Stomach smooth muscle (tissue), 2 donors: Measurements from ENCODE around the gene KRTAP19-1.

Experiments
- H3K27ac ChIP-seq: one replicate; pipeline ENCODE4 v1.7.0; 2013; ENCODE audit warnings: mild to moderate bottlenecking, low read length, inconsistent platforms
- H3K27me3 ChIP-seq, 2 donors: one replicate each; pipeline ENCODE4 v1.7.0; 2013; ENCODE audit warnings: low read length in 2 of 2; ENCODE audit not compliant: insufficient read depth in 2 of 2, control insufficient read depth in 1 of 2
- H3K36me3 ChIP-seq, 2 donors: one replicate each; pipeline ENCODE4 v1.7.0; 2013; ENCODE audit warnings: low read length in 2 of 2; ENCODE audit not compliant: control insufficient read depth in 2 of 2, insufficient read depth in 2 of 2
- H3K4me1 ChIP-seq: one replicate; pipeline ENCODE4 v1.7.0; 2013; ENCODE audit warnings: low read length; ENCODE audit not compliant: control insufficient read depth, insufficient read depth
- H3K4me3 ChIP-seq, 2 donors: one replicate each; pipeline ENCODE4 v1.7.0; 2013; ENCODE audit warnings: low read length in 2 of 2
- H3K9ac ChIP-seq, 2 donors: one replicate each; pipeline ENCODE4 v1.7.0; 2013; ENCODE audit warnings: low read length in 2 of 2, mild to moderate bottlenecking in 1 of 2
- H3K9me3 ChIP-seq, 2 donors: one replicate each; pipeline ENCODE4 v1.7.0; 2013; ENCODE audit warnings: low read length in 2 of 2; ENCODE audit not compliant: control insufficient read depth in 2 of 2
- donor health status: healthy.
- donor health status: Pancreatic carcinoma.

The KRTAP19-1 gene

DNA sequence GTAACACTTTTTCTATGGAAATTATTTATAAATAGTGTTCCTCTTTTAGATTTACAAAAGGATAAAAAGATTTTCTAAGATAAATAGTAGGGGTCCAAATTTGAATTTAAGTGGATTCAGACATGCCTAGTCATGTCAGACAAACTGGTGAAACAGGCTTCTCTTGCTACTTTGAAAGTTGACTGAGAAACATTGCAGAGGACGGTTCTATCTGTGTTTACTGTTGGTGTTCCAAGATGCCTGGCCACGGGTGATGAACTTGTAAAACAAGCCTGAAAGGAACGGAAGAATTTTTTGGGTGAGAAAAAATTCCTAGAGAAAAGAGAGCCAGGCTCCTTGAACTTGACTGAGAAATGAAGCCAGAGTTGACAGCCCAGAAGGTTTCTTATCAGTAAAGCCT, 2.2 kb downstream of the KRTAP19-1 start:
- H3K27me3 ChIP-seq, result no peaks in the 10 kb centered on the region
- H3K36me3 ChIP-seq, result no peaks in the 10 kb centered on the region
- no peak overlapping the region for H3K4me3 ChIP-seq
- no peak overlapping the region for H3K9ac ChIP-seq
- H3K4me1 ChIP-seq, result no peaks in the 10 kb centered on the region
- H3K9me3 ChIP-seq, result no peaks in the 10 kb centered on the region
- no peak overlapping the region for H3K27ac ChIP-seq

DNA sequence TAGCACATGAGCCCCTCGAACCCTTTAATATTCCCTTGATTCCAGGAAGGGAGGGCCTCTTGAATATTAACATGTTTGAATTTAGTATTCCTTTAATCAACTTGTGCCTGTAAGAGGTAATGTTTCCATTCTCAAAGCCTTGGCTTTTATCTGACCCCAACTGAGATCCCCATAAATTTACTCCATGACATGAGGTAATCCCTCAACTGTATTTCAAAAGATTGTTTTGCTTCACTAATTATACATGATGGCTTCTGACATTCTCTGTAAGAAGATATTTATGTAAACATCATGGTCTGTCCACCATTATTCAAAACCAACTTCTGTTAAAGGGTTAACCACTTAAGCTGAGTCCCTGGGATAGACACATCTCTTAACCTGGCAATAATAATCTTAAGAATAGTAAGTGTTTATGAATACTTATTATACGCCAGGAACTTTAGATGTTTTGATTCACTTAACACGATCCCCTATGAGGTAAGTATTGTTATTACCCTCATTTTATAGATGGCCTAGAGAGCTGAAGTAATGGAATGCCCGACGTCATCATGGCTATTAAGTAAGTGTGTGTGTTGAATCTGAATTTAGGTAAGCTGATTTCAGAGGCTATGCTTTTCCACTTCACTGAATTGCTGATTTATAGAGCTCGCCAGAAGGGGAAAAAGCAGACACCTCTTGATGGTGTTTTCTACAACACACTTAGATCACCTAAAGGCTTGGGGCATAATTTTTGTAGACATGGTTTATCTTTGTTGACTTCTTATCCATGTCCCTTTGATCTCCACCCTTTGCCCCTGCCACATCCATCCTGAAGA, 11.1 kb downstream of the KRTAP19-1 start:
- Histone ChIP-seq H3K36me3 (no peaks in the 10 kb centered on the region), H3K27ac (no peak overlapping the region), H3K4me1 (no peaks in the 10 kb centered on the region), H3K27me3 (no peaks in the 10 kb centered on the region), H3K4me3 (no peak overlapping the region), H3K9ac (no peak overlapping the region), H3K9me3 (no peaks in the 10 kb centered on the region)

DNA sequence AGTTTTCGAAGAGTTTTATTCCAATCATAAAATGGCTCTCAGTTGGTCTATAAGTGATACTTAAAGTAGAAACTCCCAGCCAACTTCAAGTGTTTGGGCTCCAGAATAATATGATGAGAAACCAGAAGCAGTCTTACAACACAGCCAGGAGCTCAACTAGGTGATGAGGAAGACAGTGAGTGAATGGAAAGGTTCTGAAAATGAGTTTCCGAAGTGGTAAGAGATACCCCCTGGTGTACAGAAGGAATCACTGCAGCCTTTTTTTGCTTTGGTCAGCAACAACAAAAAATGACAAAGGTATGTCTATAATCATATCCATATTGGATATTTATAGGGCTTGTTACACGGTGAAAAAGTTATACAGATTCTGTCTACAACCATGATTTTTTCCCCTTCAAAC, 16.5 kb downstream of the KRTAP19-1 start:
- Histone ChIP-seq H3K9ac (no peak overlapping the region), H3K9me3 (no peaks in the 10 kb centered on the region), H3K36me3 (no peaks in the 10 kb centered on the region), H3K27ac (no peak overlapping the region), H3K27me3 (no peaks in the 10 kb centered on the region), H3K4me3 (no peak overlapping the region), H3K4me1 (no peaks in the 10 kb centered on the region)

DNA sequence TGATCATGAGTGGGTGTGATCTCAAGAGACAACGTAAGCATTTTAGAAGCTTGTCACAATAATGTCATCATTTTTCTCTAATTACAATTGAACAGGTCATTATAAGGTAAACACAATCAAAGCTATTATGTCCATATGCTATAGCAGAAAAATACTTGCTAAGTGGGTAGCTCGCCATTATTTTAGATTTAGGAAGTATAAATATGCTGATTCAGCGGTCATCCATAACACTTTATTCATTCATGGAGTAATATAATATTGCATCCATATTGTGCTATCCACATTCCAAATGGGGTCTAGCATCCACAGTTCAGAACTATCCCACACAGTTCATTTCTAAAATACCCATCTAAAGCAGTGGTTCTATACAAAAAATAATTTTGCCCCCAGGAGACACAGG, 31.7 kb downstream of the KRTAP19-1 start:
- Histone ChIP-seq H3K27me3 (no peaks in the 10 kb centered on the region), H3K4me3 (no peak overlapping the region), H3K27ac (no peak overlapping the region), H3K9me3 (no peaks in the 10 kb centered on the region), H3K36me3 (no peaks in the 10 kb centered on the region), H3K4me1 (no peaks in the 10 kb centered on the region), H3K9ac (no peak overlapping the region)

DNA sequence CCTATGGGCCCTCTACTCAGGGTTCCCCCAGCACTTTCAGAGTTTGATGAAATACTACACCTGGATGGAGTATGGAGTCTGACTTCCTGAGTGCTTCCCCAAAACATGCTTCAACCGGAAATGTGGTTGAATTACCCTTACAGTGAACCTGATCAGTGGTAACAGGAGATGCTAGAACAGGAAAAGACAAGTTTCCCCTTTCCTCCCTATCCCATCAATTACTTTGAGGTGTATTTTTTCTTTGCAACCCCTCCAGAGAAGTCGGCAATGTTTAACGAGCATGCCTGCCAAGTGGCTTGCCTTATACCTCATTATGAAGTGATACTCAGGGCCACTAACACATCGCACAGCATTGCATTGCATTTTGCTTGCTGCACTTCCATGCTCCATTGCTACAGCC, 33.1 kb downstream of the KRTAP19-1 start:
- Histone ChIP-seq H3K9me3 (no peaks in the 10 kb centered on the region), H3K27ac (no peak overlapping the region), H3K9ac (no peak overlapping the region), H3K4me3 (no peak overlapping the region), H3K36me3 (no peaks in the 10 kb centered on the region), H3K4me1 (no peaks in the 10 kb centered on the region), H3K27me3 (no peaks in the 10 kb centered on the region)

DNA sequence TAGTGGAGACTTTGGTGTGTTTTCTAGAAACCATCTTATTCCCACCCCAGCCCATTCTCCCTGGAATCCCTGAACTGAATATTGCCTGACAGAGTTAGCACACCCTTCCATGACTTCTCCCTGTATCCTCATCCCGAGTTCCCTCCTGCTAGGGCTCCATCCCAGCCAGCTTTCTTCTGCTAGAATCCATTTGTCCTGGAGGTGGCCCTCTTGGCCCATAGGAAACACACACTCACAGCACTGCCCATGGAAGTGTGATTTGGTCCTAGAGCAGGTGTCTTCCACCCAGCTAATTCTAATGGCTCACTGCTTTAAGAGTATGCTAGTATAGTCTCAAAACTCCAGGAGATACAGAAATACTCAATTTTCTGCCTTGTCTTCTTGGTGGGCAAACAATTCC, 36.0 kb downstream of the KRTAP19-1 start:
- no peaks in the 10 kb centered on the region for H3K27me3 ChIP-seq
- no peak overlapping the region for H3K9ac ChIP-seq
- no peak overlapping the region for H3K27ac ChIP-seq
- no peaks in the 10 kb centered on the region for H3K9me3 ChIP-seq
- H3K4me3 ChIP-seq, result no peak overlapping the region
- no peaks in the 10 kb centered on the region for H3K4me1 ChIP-seq
- H3K36me3 ChIP-seq, result no peaks in the 10 kb centered on the region

DNA sequence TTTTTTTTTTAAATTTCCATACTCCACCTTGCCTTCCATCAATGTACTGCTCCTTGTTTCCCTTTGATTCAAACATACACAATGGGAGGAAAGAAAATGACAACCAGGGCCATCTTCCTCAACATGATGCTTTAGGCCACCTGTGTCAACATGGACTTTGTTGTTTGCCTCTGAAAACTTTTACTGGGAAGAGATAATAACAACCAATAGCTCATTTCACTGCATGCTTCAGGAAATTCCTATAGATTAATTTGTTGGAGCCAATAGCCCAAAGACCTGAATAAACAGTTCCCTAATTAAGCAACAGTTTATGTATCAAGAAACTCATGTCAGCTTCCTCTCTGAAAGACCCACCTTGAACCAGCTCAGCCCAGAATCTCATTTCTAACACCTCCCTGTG, 36.9 kb downstream of the KRTAP19-1 start:
- no peaks in the 10 kb centered on the region for H3K36me3 ChIP-seq
- H3K4me1 ChIP-seq, result no peaks in the 10 kb centered on the region
- no peaks in the 10 kb centered on the region for H3K9me3 ChIP-seq
- no peak overlapping the region for H3K4me3 ChIP-seq
- H3K27ac ChIP-seq, result no peak overlapping the region
- no peaks in the 10 kb centered on the region for H3K27me3 ChIP-seq
- no peak overlapping the region for H3K9ac ChIP-seq

DNA sequence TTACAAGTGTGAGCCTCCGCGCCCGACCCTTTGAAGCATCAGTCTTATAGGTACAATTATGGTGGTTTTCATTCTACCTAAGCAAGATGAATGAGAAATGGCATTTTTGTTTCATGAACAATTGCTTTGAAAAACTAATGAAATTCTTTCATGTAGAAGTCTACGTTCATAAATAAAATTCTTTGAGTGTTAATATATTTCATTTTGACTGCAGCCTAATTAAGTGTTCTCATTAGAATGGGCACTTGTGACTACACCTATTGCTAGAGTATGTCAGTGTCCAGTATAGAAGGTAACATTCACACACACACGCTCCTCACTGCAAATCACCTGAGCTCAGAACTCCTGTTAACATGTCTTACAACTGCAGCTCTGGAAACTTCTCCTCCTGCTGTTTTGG, 40.2 kb downstream of the KRTAP19-1 start, which contains the start of gene KRTAP15-1:
KRTAP15-1 (plus strand) TSS at position 301 of the 400 bp plus-strand sequence; CDS start at position 354, 53 bp downstream.
- H3K9me3 ChIP-seq, result no peaks in the 10 kb centered on the region
- H3K27me3 ChIP-seq, result no peaks in the 10 kb centered on the region
- no peaks in the 10 kb centered on the region for H3K36me3 ChIP-seq
- H3K4me1 ChIP-seq, result no peaks in the 10 kb centered on the region
- no peak within 1 kb of the TSS for H3K27ac ChIP-seq
- H3K9ac ChIP-seq, result no peak within 1 kb of the TSS
- no peak within 1 kb of the TSS for H3K4me3 ChIP-seq

DNA sequence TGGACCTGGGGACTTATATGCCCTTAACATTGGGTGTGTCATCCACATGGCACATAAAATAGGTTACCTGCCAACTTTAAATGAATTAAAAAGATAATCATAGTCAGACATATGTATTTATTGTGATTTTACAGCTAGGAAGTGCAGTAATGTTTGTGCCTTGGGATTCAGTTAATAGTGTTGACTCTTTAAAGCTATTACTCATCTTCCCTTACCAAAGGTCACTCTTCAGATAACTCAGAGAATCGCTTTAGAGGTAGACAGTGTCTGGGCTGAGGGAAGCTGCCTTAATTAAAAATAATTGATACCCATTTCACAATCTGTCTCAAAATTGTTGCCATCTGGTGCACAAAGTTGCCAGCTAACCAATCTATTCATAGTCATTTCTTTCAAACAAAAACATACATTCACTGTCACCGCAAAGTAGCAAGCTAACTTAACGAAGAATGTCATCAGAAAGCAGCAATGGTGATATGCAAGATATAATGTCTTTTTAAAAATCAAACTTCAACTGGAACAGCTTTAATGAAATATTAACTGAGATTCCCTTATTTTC, 43.1 kb downstream of the KRTAP19-1 start:
- Histone ChIP-seq H3K9ac (no peak overlapping the region), H3K27me3 (no peaks in the 10 kb centered on the region), H3K27ac (no peak overlapping the region), H3K4me3 (no peak overlapping the region), H3K36me3 (no peaks in the 10 kb centered on the region), H3K4me1 (no peaks in the 10 kb centered on the region), H3K9me3 (no peaks in the 10 kb centered on the region)

DNA sequence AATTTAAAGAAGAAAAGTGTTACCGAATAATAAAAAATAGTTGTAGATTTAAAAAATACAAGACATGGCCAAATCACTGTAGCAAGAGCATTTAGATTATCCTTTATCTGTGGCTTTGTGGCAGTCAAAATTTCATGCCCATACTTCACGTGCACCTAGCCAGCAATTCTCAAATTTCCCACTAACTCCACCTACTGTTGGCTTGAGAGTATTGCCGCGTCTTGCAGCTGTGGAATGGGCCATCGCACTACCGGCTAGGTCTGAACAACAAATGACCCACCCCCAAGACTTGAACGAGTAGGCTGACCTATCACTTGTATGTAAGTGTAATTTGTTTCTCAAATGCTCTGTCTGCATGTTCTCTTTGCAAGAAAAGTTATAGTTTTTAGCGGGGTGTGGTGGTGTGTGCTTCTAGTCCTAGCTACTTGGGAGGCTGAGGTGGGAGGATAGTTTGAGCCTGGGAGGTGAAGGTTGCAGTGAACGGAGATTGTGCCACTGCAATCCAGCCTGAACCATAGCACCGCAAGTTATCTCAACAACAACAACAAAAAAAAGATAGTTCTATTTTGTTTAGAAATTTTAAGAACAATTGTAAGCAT, 46.0 kb downstream of the KRTAP19-1 start:
- Histone ChIP-seq H3K9me3 (no peaks in the 10 kb centered on the region), H3K4me1 (no peaks in the 10 kb centered on the region), H3K27me3 (no peaks in the 10 kb centered on the region), H3K36me3 (no peaks in the 10 kb centered on the region), H3K4me3 (no peak overlapping the region), H3K9ac (no peak overlapping the region), H3K27ac (no peak overlapping the region)

DNA sequence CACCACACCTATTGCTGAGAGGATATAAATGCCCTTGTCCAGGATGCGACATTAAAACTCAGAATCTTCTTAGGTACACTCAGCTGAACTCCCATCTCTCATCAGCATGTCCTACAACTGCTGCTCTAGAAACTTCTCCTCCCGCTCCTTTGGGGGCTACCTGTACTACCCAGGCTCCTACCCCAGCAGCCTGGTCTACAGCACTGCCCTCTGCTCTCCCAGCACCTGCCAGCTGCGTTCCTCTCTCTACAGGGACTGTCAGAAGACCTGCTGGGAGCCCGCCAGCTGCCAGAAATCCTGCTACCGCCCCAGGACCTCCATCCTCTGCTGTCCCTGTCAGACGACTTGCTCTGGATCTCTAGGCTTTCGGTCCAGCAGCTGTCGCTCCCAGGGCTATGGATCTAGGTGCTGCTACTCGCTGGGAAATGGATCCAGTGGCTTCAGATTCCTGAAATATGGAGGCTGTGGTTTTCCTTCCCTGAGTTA, 50.0 kb downstream of the KRTAP19-1 start, which contains the start of gene KRTAP13-4:
KRTAP13-4 (plus strand) TSS at position 51 of the 486 bp plus-strand sequence; CDS start at position 107, 56 bp downstream.
- H3K27ac ChIP-seq, result no peak within 1 kb of the TSS
- no peak within 1 kb of the TSS for H3K4me3 ChIP-seq
- H3K36me3 ChIP-seq, result no peaks in the 10 kb centered on the region
- no peaks in the 10 kb centered on the region for H3K27me3 ChIP-seq
- H3K9ac ChIP-seq, result no peak within 1 kb of the TSS
- no peaks in the 10 kb centered on the region for H3K9me3 ChIP-seq
- H3K4me1 ChIP-seq, result no peaks in the 10 kb centered on the region
